ENCODE results near the gene MGAT5. TPM values are rescaled to one million over a fixed set of nuclear protein-coding genes. Genes with fewer than 3 reads are reported as not detected.

MGAT5 gene
- total and polyA plus RNA-seq, 4 donors, result 6.1 to 49.7 (median 22.1) TPM

DNA sequence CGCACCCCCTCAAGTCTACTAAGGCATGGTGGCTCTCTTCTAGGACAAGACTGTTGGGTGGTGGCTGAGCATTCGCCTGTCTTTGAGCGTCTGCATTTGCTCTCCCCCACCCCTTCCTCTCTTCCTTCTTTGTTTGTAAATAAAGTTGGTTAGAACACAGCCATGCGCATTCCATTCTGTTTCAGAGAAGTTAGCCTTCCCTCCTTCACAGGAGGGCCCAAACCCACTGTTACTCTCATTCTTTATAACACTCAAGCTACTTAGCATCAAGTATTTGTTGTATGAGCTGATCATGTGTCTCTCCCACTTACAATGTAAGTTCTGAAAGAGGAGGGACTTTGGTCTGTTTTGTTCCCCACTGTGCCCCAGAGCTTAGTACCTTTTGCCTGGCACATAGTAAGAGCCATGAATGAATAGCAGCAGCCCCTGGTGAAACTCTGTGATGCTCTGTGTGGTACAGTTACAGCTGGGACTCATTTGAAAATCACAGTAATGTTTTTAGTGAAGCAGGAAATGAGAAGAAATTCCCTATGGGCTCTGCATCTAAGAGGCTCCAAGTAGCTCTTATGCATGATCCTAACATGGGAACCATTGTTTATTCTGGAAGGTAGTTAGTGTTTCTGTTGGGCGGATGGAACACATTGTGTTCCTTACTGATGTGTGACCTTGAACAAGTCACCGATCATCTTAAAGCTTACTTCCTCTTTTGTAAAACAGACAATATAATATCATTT, 7.7 kb downstream of the MGAT5 start:
- no peaks in the 10 kb centered on the region for H3K9me3 ChIP-seq (ENCODE audit: control insufficient read depth, low read length)
- intact Hi-C loops (cut with DNase I), result no loop called here
- no peak overlapping the region for H3K4me3 ChIP-seq (ENCODE audit: low read length in 2 of 2)
- WGBS, 2 donors, result 63 to 66% methylated on average over 6 of the region's 6 CpGs
- H3K36me3 ChIP-seq (ENCODE audit: control insufficient read depth in 1 of 2, insufficient read depth in 2 of 2, low read length in 1 of 2), result no peaks in the 10 kb centered on the region
- ATAC-seq (ENCODE audit: low FRiP score) (peak; percentile 34), DNase-seq (no peak)
- peaks cover 6 to 14% of the 10 kb centered on the region in 2 donors for H3K4me1 ChIP-seq (ENCODE audit: control insufficient read depth in 1 of 2, insufficient read depth in 2 of 2, low read length in 2 of 2)
- no peaks in the 10 kb centered on the region for H3K27me3 ChIP-seq (ENCODE audit: control insufficient read depth in 1 of 2, insufficient read depth in 2 of 2, low read length in 1 of 2)
- H3K27ac ChIP-seq (ENCODE audit: low read depth in 1 of 2, low read length in 2 of 2), result peak overlapping the region in 1 of 2 donors; percentile 2

GRCh38 chr2:134262684-134263083, 8.8 kb downstream of the MGAT5 start:
- ATAC-seq (ENCODE audit: low FRiP score), result no peak
- 48 to 63% methylated on average over 2 of the region's 2 CpGs for WGBS, 2 donors

GRCh38 chr2:134268265-134268664, 14.4 kb downstream of the MGAT5 start:
- ATAC-seq (ENCODE audit: low FRiP score) (no peak), DNase-seq (no peak)
- intact Hi-C loops (cut with DNase I), result no loop called here
- H3K4me1 ChIP-seq (ENCODE audit: control insufficient read depth in 1 of 2, insufficient read depth in 2 of 2, low read length in 2 of 2), result peaks cover 0 to 1% of the 10 kb centered on the region in 2 donors
- no peaks in the 10 kb centered on the region for H3K9me3 ChIP-seq (ENCODE audit: control insufficient read depth, low read length)
- H3K27ac ChIP-seq (ENCODE audit: low read depth in 1 of 2, low read length in 2 of 2), result no peak overlapping the region
- WGBS, 2 donors, result 70 to 71% methylated on average over 5 of the region's 5 CpGs
- no peaks in the 10 kb centered on the region for H3K36me3 ChIP-seq (ENCODE audit: control insufficient read depth in 1 of 2, insufficient read depth in 2 of 2, low read length in 1 of 2)
- H3K4me3 ChIP-seq (ENCODE audit: low read length in 2 of 2), result no peak overlapping the region
- no peaks in the 10 kb centered on the region for H3K27me3 ChIP-seq (ENCODE audit: control insufficient read depth in 1 of 2, insufficient read depth in 2 of 2, low read length in 1 of 2)

More at GRCh38 chr2:134262684-134263083, 8.8 kb downstream of the MGAT5 start:
- Histone ChIP-seq H3K36me3 (ENCODE audit: control insufficient read depth in 1 of 2, insufficient read depth in 2 of 2, low read length in 1 of 2) (no peaks in the 10 kb centered on the region), H3K27ac (ENCODE audit: low read depth in 1 of 2, low read length in 2 of 2) (peak overlapping the region in 1 of 2 donors; percentile 33), H3K9me3 (ENCODE audit: control insufficient read depth, low read length) (no peaks in the 10 kb centered on the region), H3K27me3 (ENCODE audit: control insufficient read depth in 1 of 2, insufficient read depth in 2 of 2, low read length in 1 of 2) (no peaks in the 10 kb centered on the region), H3K4me1 (ENCODE audit: control insufficient read depth in 1 of 2, insufficient read depth in 2 of 2, low read length in 2 of 2) (peaks cover 6 to 14% of the 10 kb centered on the region in 2 donors), H3K4me3 (ENCODE audit: low read length in 2 of 2) (no peak overlapping the region)
- DNase-seq, result no peak
- intact Hi-C loops (cut with DNase I), result no loop called here

- DNase-seq (no peak), ATAC-seq (ENCODE audit: low FRiP score) (no peak)
- intact Hi-C loops (cut with DNase I), result no loop called here
- Histone ChIP-seq H3K27me3 (ENCODE audit: control insufficient read depth in 1 of 2, insufficient read depth in 2 of 2, low read length in 1 of 2) (no peaks in the 10 kb centered on the region), H3K4me3 (ENCODE audit: low read length in 2 of 2) (no peak overlapping the region), H3K27ac (ENCODE audit: low read depth in 1 of 2, low read length in 2 of 2) (no peak overlapping the region), H3K4me1 (ENCODE audit: control insufficient read depth in 1 of 2, insufficient read depth in 2 of 2, low read length in 2 of 2) (peaks cover 0 to 1% of the 10 kb centered on the region in 2 donors), H3K9me3 (ENCODE audit: control insufficient read depth, low read length) (no peaks in the 10 kb centered on the region), H3K36me3 (ENCODE audit: control insufficient read depth in 1 of 2, insufficient read depth in 2 of 2, low read length in 1 of 2) (no peaks in the 10 kb centered on the region)
- 93% methylated on average over 3 of the region's 3 CpGs for WGBS, 2 donors
These were observed 15.4 kb downstream of the MGAT5 start for GRCh38 chr2:134269230-134269629.

GRCh38 chr2:134269972-134270735, 16.3 kb downstream of the MGAT5 start:
- WGBS, 2 donors, result 16 to 20% methylated on average over 7 of the region's 7 CpGs
- no peak overlapping the region for H3K27ac ChIP-seq (ENCODE audit: low read depth in 1 of 2, low read length in 2 of 2)
- no peaks in the 10 kb centered on the region for H3K36me3 ChIP-seq (ENCODE audit: control insufficient read depth in 1 of 2, insufficient read depth in 2 of 2, low read length in 1 of 2)
- peaks cover 0 to 1% of the 10 kb centered on the region in 2 donors for H3K4me1 ChIP-seq (ENCODE audit: control insufficient read depth in 1 of 2, insufficient read depth in 2 of 2, low read length in 2 of 2)
- no peak for ATAC-seq (ENCODE audit: low FRiP score)
- intact Hi-C loops (cut with DNase I), result no loop called here
- H3K27me3 ChIP-seq (ENCODE audit: control insufficient read depth in 1 of 2, insufficient read depth in 2 of 2, low read length in 1 of 2), result no peaks in the 10 kb centered on the region
- no peak overlapping the region for H3K4me3 ChIP-seq (ENCODE audit: low read length in 2 of 2)
- no peak for DNase-seq
- no peaks in the 10 kb centered on the region for H3K9me3 ChIP-seq (ENCODE audit: control insufficient read depth, low read length)

- Histone ChIP-seq H3K4me3 (ENCODE audit: low read length in 2 of 2) (no peak overlapping the region), H3K27me3 (ENCODE audit: control insufficient read depth in 1 of 2, insufficient read depth in 2 of 2, low read length in 1 of 2) (no peaks in the 10 kb centered on the region), H3K4me1 (ENCODE audit: control insufficient read depth in 1 of 2, insufficient read depth in 2 of 2, low read length in 2 of 2) (peaks cover 0 to 1% of the 10 kb centered on the region in 2 donors), H3K9me3 (ENCODE audit: control insufficient read depth, low read length) (no peaks in the 10 kb centered on the region), H3K36me3 (ENCODE audit: control insufficient read depth in 1 of 2, insufficient read depth in 2 of 2, low read length in 1 of 2) (no peaks in the 10 kb centered on the region), H3K27ac (ENCODE audit: low read depth in 1 of 2, low read length in 2 of 2) (no peak overlapping the region)
- no peak for ATAC-seq (ENCODE audit: low FRiP score)
- DNase-seq, result no peak
- intact Hi-C loops (cut with DNase I), result no loop called here
- WGBS, 2 donors, result 71 to 79% methylated on average over 2 of the region's 2 CpGs
These were observed 17.9 kb downstream of the MGAT5 start for GRCh38 chr2:134271758-134272157.

- no peak for DNase-seq
- H3K27me3 ChIP-seq (ENCODE audit: control insufficient read depth in 1 of 2, insufficient read depth in 2 of 2, low read length in 1 of 2), result no peaks in the 10 kb centered on the region
- H3K9me3 ChIP-seq (ENCODE audit: control insufficient read depth, low read length), result no peaks in the 10 kb centered on the region
- H3K36me3 ChIP-seq (ENCODE audit: control insufficient read depth in 1 of 2, insufficient read depth in 2 of 2, low read length in 1 of 2), result no peaks in the 10 kb centered on the region
- H3K4me1 ChIP-seq (ENCODE audit: control insufficient read depth in 1 of 2, insufficient read depth in 2 of 2, low read length in 2 of 2), result peaks cover 0 to 1% of the 10 kb centered on the region in 2 donors
- no peak for ATAC-seq (ENCODE audit: low FRiP score)
- no peak overlapping the region for H3K4me3 ChIP-seq (ENCODE audit: low read length in 2 of 2)
- H3K27ac ChIP-seq (ENCODE audit: low read depth in 1 of 2, low read length in 2 of 2), result no peak overlapping the region
- intact Hi-C loops (cut with DNase I), result no loop called here
- WGBS, 2 donors, result 91 to 92% methylated on average over 9 of the region's 9 CpGs
These were observed 18.9 kb downstream of the MGAT5 start for GRCh38 chr2:134272806-134273205.

- Histone ChIP-seq H3K9me3 (ENCODE audit: control insufficient read depth, low read length) (no peaks in the 10 kb centered on the region), H3K27ac (ENCODE audit: low read depth in 1 of 2, low read length in 2 of 2) (no peak overlapping the region), H3K4me1 (ENCODE audit: control insufficient read depth in 1 of 2, insufficient read depth in 2 of 2, low read length in 2 of 2) (peaks cover 0 to 1% of the 10 kb centered on the region in 2 donors), H3K27me3 (ENCODE audit: control insufficient read depth in 1 of 2, insufficient read depth in 2 of 2, low read length in 1 of 2) (no peaks in the 10 kb centered on the region), H3K4me3 (ENCODE audit: low read length in 2 of 2) (no peak overlapping the region), H3K36me3 (ENCODE audit: control insufficient read depth in 1 of 2, insufficient read depth in 2 of 2, low read length in 1 of 2) (no peaks in the 10 kb centered on the region)
- intact Hi-C loops (cut with DNase I), result no loop called here
- no peak for DNase-seq
- ATAC-seq (ENCODE audit: low FRiP score), result no peak
- 84 to 89% methylated on average over 4 of the region's 4 CpGs for WGBS, 2 donors
These were observed 19.5 kb downstream of the MGAT5 start for GRCh38 chr2:134273256-134273983.
